Astrocyte (in vitro differentiated cells and primary cell): ENCODE data around the gene COL19A1. TPM values are rescaled to one million over a fixed set of nuclear protein-coding genes. Genes with fewer than 3 reads are reported as not detected.

Source experiments
- DNase-seq: peaks from one replicate; pipeline ENCODE4 v3.0.0-alpha.2; 2010; ENCODE audit warnings: low read depth
- FAIRE-seq: peaks from 2 replicates; lab custom pipeline; 2011; peaks lifted over from hg19 to GRCh38; lab: Jason Lieb, UNC
- H2AFZ ChIP-seq: 2 replicates; pipeline ENCODE4 v1.6.0; 2012; ENCODE audit warnings: low read depth, low read length, inconsistent platforms
- H3K27ac ChIP-seq: 2 replicates; pipeline ENCODE4 v1.5.1; 2011; ENCODE audit warnings: low read depth, low read length, inconsistent platforms
- H3K27me3 ChIP-seq: 2 replicates; pipeline ENCODE4 v1.6.0; 2011; ENCODE audit warnings: low read length, inconsistent platforms; ENCODE audit not compliant: insufficient read depth
- H3K36me3 ChIP-seq: 2 replicates; pipeline ENCODE4 v1.5.1; 2011; ENCODE audit warnings: low read length, inconsistent platforms; ENCODE audit not compliant: insufficient read depth
- H3K4me1 ChIP-seq: 2 replicates; pipeline ENCODE4 v1.5.1; 2011; ENCODE audit warnings: low read length, inconsistent platforms; ENCODE audit not compliant: insufficient read depth
- H3K4me2 ChIP-seq: 2 replicates; pipeline ENCODE4 v1.6.0; 2012; ENCODE audit warnings: low read length, inconsistent platforms
- H3K4me3 ChIP-seq: 2 replicates; pipeline ENCODE4 v1.5.1; 2011; ENCODE audit warnings: low read depth, mild to moderate bottlenecking, low read length, inconsistent platforms; ENCODE audit not compliant: insufficient read depth
- H3K79me2 ChIP-seq: 2 replicates; pipeline ENCODE4 v1.6.0; 2012; ENCODE audit warnings: mild to moderate bottlenecking, low read length, inconsistent platforms; ENCODE audit not compliant: insufficient read depth
- H3K9ac ChIP-seq: 2 replicates; pipeline ENCODE4 v1.6.0; 2012; ENCODE audit warnings: mild to moderate bottlenecking, low read length, inconsistent platforms
- H3K9me3 ChIP-seq: 2 replicates; pipeline ENCODE4 v1.5.1; 2012; ENCODE audit warnings: low read depth, mild to moderate bottlenecking, low read length, inconsistent platforms; ENCODE audit not compliant: insufficient read depth
- H4K20me1 ChIP-seq: 2 replicates; pipeline ENCODE4 v1.6.0; 2012; ENCODE audit warnings: low read length, inconsistent platforms; ENCODE audit not compliant: insufficient read depth
- H3K27ac Mint-ChIP-seq: one replicate; pipeline ENCODE4 v1.8.0; 2021; ENCODE audit warnings: mild to moderate bottlenecking, mixed read lengths; ENCODE audit not compliant: unreplicated experiment
- H3K27me3 Mint-ChIP-seq: one replicate; pipeline ENCODE4 v1.8.0; 2021; ENCODE audit warnings: low read depth, mixed read lengths; ENCODE audit not compliant: unreplicated experiment
- H3K36me3 Mint-ChIP-seq: one replicate; pipeline ENCODE4 v1.8.0; 2021; ENCODE audit warnings: low read depth, mixed read lengths; ENCODE audit not compliant: unreplicated experiment
- H3K4me1 Mint-ChIP-seq: one replicate; pipeline ENCODE4 v1.8.0; 2021; ENCODE audit warnings: low read depth, mixed read lengths; ENCODE audit not compliant: unreplicated experiment
- H3K4me3 Mint-ChIP-seq: one replicate; pipeline ENCODE4 v1.8.0; 2021; ENCODE audit warnings: mild to moderate bottlenecking, moderate library complexity, mixed read lengths; ENCODE audit not compliant: unreplicated experiment
- H3K9me3 Mint-ChIP-seq: one replicate; pipeline ENCODE4 v1.8.0; 2021; ENCODE audit warnings: mild to moderate bottlenecking, mixed read lengths; ENCODE audit not compliant: unreplicated experiment
- EZH2 ChIP-seq: IDR thresholded peaks from 2 replicates; pipeline ENCODE4 v1.6.1; 2012; ENCODE audit warnings: mild to moderate bottlenecking, low read length, inconsistent platforms; ENCODE audit not compliant: insufficient read depth
- total RNA-seq: library from RNA; stranded (reverse); gene quantifications from 2 replicates; pipeline ENCODE4 v1.2.1, GENCODE V29; 2021
- TF ChIP-seq, protein P1 (sequence below): IDR thresholded peaks from 2 replicates; pipeline ENCODE4 v1.5.1; 2011; ENCODE audit warnings: low read depth, mild to moderate bottlenecking, inconsistent platforms, low read length, moderate library complexity; ENCODE audit not compliant: insufficient read depth

COL19A1 gene
- total RNA-seq, 1 donor from 2014 or later, result 0.18 TPM

DNA sequence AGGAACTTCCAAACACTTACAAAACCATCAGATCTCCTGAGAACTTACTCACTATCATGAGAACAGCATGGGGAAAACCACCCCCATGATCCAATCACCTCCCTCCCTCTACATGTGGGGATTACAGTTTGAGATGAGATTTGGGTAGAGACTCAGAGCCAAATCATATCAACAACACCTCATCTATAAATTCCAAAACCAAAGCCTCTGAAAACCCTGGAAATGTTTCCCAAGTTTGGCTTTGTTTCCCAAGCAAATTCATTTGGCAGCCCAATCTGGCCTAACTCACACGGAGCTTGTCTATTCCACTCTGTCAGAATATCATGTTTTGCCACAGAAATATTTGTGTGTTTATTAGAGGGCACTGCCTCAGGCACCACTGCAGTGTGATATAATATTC is 293.9 kb downstream of the COL19A1 start:
- DNase-seq (no peak), FAIRE-seq (no peak)
- H3K4me2 ChIP-seq, result no peak overlapping the region
- peaks cover 5% of the 10 kb centered on the region for H3K4me1 Mint-ChIP-seq
- H3K27ac ChIP-seq, result no peak overlapping the region
- H3K27me3 Mint-ChIP-seq, result no peaks in the 10 kb centered on the region
- no peak overlapping the region for H3K4me3 Mint-ChIP-seq
- H3K27ac Mint-ChIP-seq, result no peak overlapping the region
- H3K9me3 ChIP-seq, result no peaks in the 10 kb centered on the region
- H3K36me3 ChIP-seq, result no peaks in the 10 kb centered on the region
- no peaks in the 10 kb centered on the region for H3K36me3 Mint-ChIP-seq
- H4K20me1 ChIP-seq, result no peaks in the 10 kb centered on the region
- no peaks in the 10 kb centered on the region for H3K9me3 Mint-ChIP-seq
- no peak overlapping the region for H2AFZ ChIP-seq
- no peak overlapping the region for H3K4me3 ChIP-seq
- no peak overlapping the region for H3K9ac ChIP-seq
- TF ChIP-seq, protein P1, sequence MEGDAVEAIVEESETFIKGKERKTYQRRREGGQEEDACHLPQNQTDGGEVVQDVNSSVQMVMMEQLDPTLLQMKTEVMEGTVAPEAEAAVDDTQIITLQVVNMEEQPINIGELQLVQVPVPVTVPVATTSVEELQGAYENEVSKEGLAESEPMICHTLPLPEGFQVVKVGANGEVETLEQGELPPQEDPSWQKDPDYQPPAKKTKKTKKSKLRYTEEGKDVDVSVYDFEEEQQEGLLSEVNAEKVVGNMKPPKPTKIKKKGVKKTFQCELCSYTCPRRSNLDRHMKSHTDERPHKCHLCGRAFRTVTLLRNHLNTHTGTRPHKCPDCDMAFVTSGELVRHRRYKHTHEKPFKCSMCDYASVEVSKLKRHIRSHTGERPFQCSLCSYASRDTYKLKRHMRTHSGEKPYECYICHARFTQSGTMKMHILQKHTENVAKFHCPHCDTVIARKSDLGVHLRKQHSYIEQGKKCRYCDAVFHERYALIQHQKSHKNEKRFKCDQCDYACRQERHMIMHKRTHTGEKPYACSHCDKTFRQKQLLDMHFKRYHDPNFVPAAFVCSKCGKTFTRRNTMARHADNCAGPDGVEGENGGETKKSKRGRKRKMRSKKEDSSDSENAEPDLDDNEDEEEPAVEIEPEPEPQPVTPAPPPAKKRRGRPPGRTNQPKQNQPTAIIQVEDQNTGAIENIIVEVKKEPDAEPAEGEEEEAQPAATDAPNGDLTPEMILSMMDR, result no peak
- TF ChIP-seq EZH2, result no peak
- peaks cover 3% of the 10 kb centered on the region for H3K27me3 ChIP-seq
- no peaks in the 10 kb centered on the region for H3K79me2 ChIP-seq
- no peaks in the 10 kb centered on the region for H3K4me1 ChIP-seq

DNA sequence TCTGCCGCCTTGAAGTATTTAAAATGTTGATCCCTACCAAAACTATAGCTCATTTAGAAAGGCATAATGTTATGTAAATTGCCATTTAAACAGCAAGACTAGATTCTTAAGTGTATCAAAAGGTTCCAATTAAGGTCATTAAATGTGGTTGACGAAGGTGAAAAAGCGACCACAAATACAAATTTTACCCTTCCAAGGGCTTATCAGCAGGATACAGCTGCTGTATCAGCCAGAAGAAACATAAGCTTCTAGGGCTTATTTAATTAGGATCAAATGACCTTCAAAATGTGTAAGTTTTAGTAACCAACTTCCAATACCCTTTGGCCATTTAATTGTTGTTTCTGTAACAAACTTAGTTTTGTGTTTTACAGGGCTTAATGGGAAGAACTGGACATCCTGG is 296.6 kb downstream of the COL19A1 start:
- DNase-seq (no peak), FAIRE-seq (no peak)
- Mint-ChIP-seq H3K4me1 (peaks cover 5% of the 10 kb centered on the region), H3K27ac (no peak overlapping the region), H3K36me3 (no peaks in the 10 kb centered on the region), H3K9me3 (no peaks in the 10 kb centered on the region), H3K27me3 (no peaks in the 10 kb centered on the region), H3K4me3 (no peak overlapping the region)
- H3K27ac ChIP-seq, result no peak overlapping the region
- H4K20me1 ChIP-seq, result no peaks in the 10 kb centered on the region
- H2AFZ ChIP-seq, result no peak overlapping the region
- TF ChIP-seq, protein P1, result no peak
- TF ChIP-seq EZH2, result no peak
- H3K4me1 ChIP-seq, result no peaks in the 10 kb centered on the region
- H3K4me3 ChIP-seq, result no peak overlapping the region
- no peak overlapping the region for H3K4me2 ChIP-seq
- no peaks in the 10 kb centered on the region for H3K9me3 ChIP-seq
- H3K79me2 ChIP-seq, result no peaks in the 10 kb centered on the region
- H3K9ac ChIP-seq, result no peak overlapping the region
- no peaks in the 10 kb centered on the region for H3K36me3 ChIP-seq
- H3K27me3 ChIP-seq, result peaks cover 7% of the 10 kb centered on the region

DNA sequence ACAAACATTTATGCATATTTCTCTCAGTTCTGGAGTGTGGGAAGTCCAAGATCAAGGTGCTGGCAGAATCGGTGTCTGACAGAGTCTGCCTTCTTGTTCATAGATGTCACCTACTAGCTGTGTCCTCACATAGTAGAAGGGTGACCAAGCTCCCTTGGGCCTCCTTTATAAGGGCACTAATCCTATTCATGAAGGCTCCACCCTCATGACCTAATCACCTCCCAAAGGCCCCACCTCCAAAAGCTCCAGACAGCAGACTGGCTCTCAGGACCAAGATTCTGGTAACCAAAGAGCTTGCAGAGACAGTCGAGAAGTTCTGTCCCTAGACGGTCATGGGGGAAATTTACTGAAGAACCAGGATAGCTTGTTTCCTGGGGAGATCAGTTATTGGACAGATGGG is 297.4 kb downstream of the COL19A1 start:
- no peaks in the 10 kb centered on the region for H3K9me3 Mint-ChIP-seq
- FAIRE-seq (no peak), DNase-seq (no peak)
- peaks cover 5% of the 10 kb centered on the region for H3K4me1 Mint-ChIP-seq
- H4K20me1 ChIP-seq, result no peaks in the 10 kb centered on the region
- H3K9me3 ChIP-seq, result no peaks in the 10 kb centered on the region
- H2AFZ ChIP-seq, result no peak overlapping the region
- no peaks in the 10 kb centered on the region for H3K27me3 Mint-ChIP-seq
- H3K4me3 ChIP-seq, result no peak overlapping the region
- H3K27ac Mint-ChIP-seq, result no peak overlapping the region
- H3K4me3 Mint-ChIP-seq, result no peak overlapping the region
- no peak overlapping the region for H3K9ac ChIP-seq
- H3K4me1 ChIP-seq, result no peaks in the 10 kb centered on the region
- H3K27me3 ChIP-seq, result peaks cover 7% of the 10 kb centered on the region
- TF ChIP-seq EZH2, result no peak
- TF ChIP-seq, protein P1, result no peak
- no peaks in the 10 kb centered on the region for H3K79me2 ChIP-seq
- no peak overlapping the region for H3K4me2 ChIP-seq
- no peaks in the 10 kb centered on the region for H3K36me3 Mint-ChIP-seq
- no peak overlapping the region for H3K27ac ChIP-seq
- H3K36me3 ChIP-seq, result no peaks in the 10 kb centered on the region
